Kasumi-1 (cell line): ENCODE data around the gene CIAO2B.
"Not testable (repeated sequence)": the region's sequence is repeated elsewhere in the genome, so short reads cannot be mapped to it uniquely, and the experiment has no call there.

Source experiments
- DNase-seq, 2 experiments: peaks; one replicate each; lab custom pipeline; 2025; lab: John Stamatoyannopoulos, UW

The CIAO2B gene

GRCh38 chr16:66903544-66904427 lies 30.4 kb downstream of the CIAO2B start:
- no peak for DNase-seq

GRCh38 chr16:66902648-66903543 lies 31.3 kb downstream of the CIAO2B start:
- no peak for DNase-seq

GRCh38 chr16:66901626-66902025 lies 32.6 kb downstream of the CIAO2B start:
- no peak for DNase-seq

GRCh38 chr16:66900721-66901441 lies 33.3 kb downstream of the CIAO2B start:
- no peak for DNase-seq

GRCh38 chr16:66899945-66900710 lies 34.1 kb downstream of the CIAO2B start:
- DNase-seq, result no peak

- DNase-seq, result no peak
Measured at GRCh38 chr16:66899310-66899944, 34.8 kb downstream of the CIAO2B start.

GRCh38 chr16:66898933-66899309 lies 35.3 kb downstream of the CIAO2B start:
- DNase-seq, result no peak

GRCh38 chr16:66898207-66898606 lies 36.0 kb downstream of the CIAO2B start:
- no peak for DNase-seq

GRCh38 chr16:66896682-66897081 lies 37.5 kb downstream of the CIAO2B start:
- DNase-seq, result not testable (repeated sequence)

GRCh38 chr16:66895999-66896398 lies 38.2 kb downstream of the CIAO2B start:
- DNase-seq, result no peak

GRCh38 chr16:66895689-66895979 lies 38.6 kb downstream of the CIAO2B start:
- no peak for DNase-seq

GRCh38 chr16:66894948-66895688 lies 39.1 kb downstream of the CIAO2B start:
- DNase-seq, result peak; percentile 71 to 73

GRCh38 chr16:66894055-66894454 lies 40.1 kb downstream of the CIAO2B start:
- no peak for DNase-seq

- no peak for DNase-seq
Measured at GRCh38 chr16:66891797-66892196, 42.4 kb downstream of the CIAO2B start.

- no peak for DNase-seq
Measured at GRCh38 chr16:66891360-66891759, 42.8 kb downstream of the CIAO2B start.

GRCh38 chr16:66890799-66891198 lies 43.4 kb downstream of the CIAO2B start:
- no peak for DNase-seq

- no peak for DNase-seq
Measured at GRCh38 chr16:66889622-66890021, 44.6 kb downstream of the CIAO2B start.

GRCh38 chr16:66888647-66889615 lies 45.3 kb downstream of the CIAO2B start:
- no peak for DNase-seq

GRCh38 chr16:66886914-66887313 lies 47.3 kb downstream of the CIAO2B start:
- no peak for DNase-seq
